SK-N-SH (cell line): ENCODE data around the gene COL23A1. TPM values are rescaled to one million over a fixed set of nuclear protein-coding genes. Genes with fewer than 3 reads are reported as not detected.

Experiments
- CTCF ChIA-PET: fragments of 300-600, 350-600 bp; formaldehyde crosslinking; extraction: SDS; loops from one replicate; lab custom pipeline; 2021; lab: Yijun Ruan, JAX
- POLR2A ChIA-PET: fragments of 350-600 bp; sonication (Branson Sonifier 250); formaldehyde crosslinking; extraction: SDS; loops from one replicate; lab custom pipeline; 2020; ENCODE audit warnings: antibody characterized with exemption, inconsistent platforms; lab: Yijun Ruan, JAX
- DNase-seq: peaks from one replicate; pipeline ENCODE4 v3.0.0; 2012
- H2AFZ ChIP-seq: fragments of 200-600 bp; sonication (generic); 2 replicates; pipeline ENCODE4 v1.8.1; 2016; ENCODE audit warnings: antibody characterized with exemption, mild to moderate bottlenecking, low read depth
- H3F3A ChIP-seq: fragments of 200-600 bp; sonication (generic); replicated peaks from 2 replicates; pipeline ENCODE3; 2016; ENCODE audit warnings: antibody characterized with exemption, mild to moderate bottlenecking; ENCODE audit not compliant: insufficient read depth
- H3K27ac ChIP-seq, 2 experiments: fragments of 200-500 bp in 1 of 2; fragments of 200-600 bp in 1 of 2; sonication (Bioruptor generic) in 1 of 2; sonication (generic), shearing (Covaris generic) in 1 of 2; 2 replicates each; pipeline versions ENCODE4 v1.5.1 to v1.6.1; 2014 to 2016; ENCODE audit warnings: low read depth in 2 of 2, inconsistent platforms in 1 of 2, low read length in 1 of 2, mild to moderate bottlenecking in 1 of 2, mixed read lengths in 1 of 2
- H3K27me3 ChIP-seq: fragments of 200-600 bp; sonication (generic), shearing (Covaris generic); 2 replicates; pipeline ENCODE4 v1.6.1; 2016; ENCODE audit warnings: mixed run types; ENCODE audit not compliant: insufficient read depth
- H3K36me3 ChIP-seq, 2 experiments: fragments of 200-500 bp in 1 of 2; fragments of 200-600 bp in 1 of 2; sonication (Bioruptor generic) in 1 of 2; sonication (generic) in 1 of 2; replicated peaks in 1 of 2; 2 replicates each; pipeline versions ENCODE3 to v1.5.1; 2014 to 2016; ENCODE audit warnings: low read length in 1 of 2, mild to moderate bottlenecking in 1 of 2; ENCODE audit not compliant: insufficient read depth in 2 of 2, control insufficient read depth in 1 of 2
- H3K4me1 ChIP-seq, 2 experiments: fragments of 200-500 bp in 1 of 2; fragments of 200-600 bp in 1 of 2; sonication (Bioruptor generic) in 1 of 2; sonication (generic), shearing (Covaris generic) in 1 of 2; 2 replicates each; pipeline versions ENCODE4 v1.5.1 to v1.6.1; 2014 to 2016; ENCODE audit warnings: low read depth in 1 of 2, low read length in 1 of 2, mixed run types in 1 of 2; ENCODE audit not compliant: insufficient read depth in 2 of 2, control insufficient read depth in 1 of 2
- H3K4me2 ChIP-seq: fragments of 200-600 bp; sonication (generic), shearing (Covaris generic); 2 replicates; pipeline ENCODE4 v1.6.1; 2017; ENCODE audit warnings: mixed run types
- H3K4me3 ChIP-seq, 2 experiments: fragments of 200-500 bp in 1 of 2; fragments of 200-600 bp in 1 of 2; sonication (Bioruptor generic) in 1 of 2; sonication (generic), shearing (Covaris generic) in 1 of 2; 2 replicates each; pipeline versions ENCODE4 v1.5.1 to v1.8.1; 2014 to 2016; ENCODE audit warnings: low read depth in 2 of 2, inconsistent platforms in 1 of 2, low read length in 1 of 2, mild to moderate bottlenecking in 1 of 2, mixed read lengths in 1 of 2, moderate library complexity in 1 of 2
- H3K79me2 ChIP-seq: fragments of 200-600 bp; sonication (generic); 2 replicates; pipeline ENCODE4 v1.8.1; 2017; ENCODE audit warnings: mild to moderate bottlenecking; ENCODE audit not compliant: insufficient read depth
- H3K9ac ChIP-seq: fragments of 200-600 bp; sonication (generic); 2 replicates; pipeline ENCODE4 v1.6.1; 2017; ENCODE audit warnings: mixed run types
- H3K9me2 ChIP-seq: fragments of 200-600 bp; sonication (generic); 2 replicates; pipeline ENCODE4 v1.6.1; 2017; ENCODE audit warnings: mixed run types
- H3K9me3 ChIP-seq: fragments of 200-600 bp; sonication (generic); 2 replicates; pipeline ENCODE4 v1.6.1; 2017; ENCODE audit warnings: mixed run types, mild to moderate bottlenecking, moderate library complexity
- H4K20me1 ChIP-seq: fragments of 200-600 bp; sonication (generic); 2 replicates; pipeline ENCODE4 v1.6.1; 2017; ENCODE audit warnings: mild to moderate bottlenecking, mixed run types; ENCODE audit not compliant: insufficient read depth
- CHD2 ChIP-seq: fragments of 150-350 bp; IDR thresholded peaks from 2 replicates; pipeline ENCODE4 v1.6.1; 2018; ENCODE audit warnings: low read length; ENCODE audit not compliant: partially characterized antibody
- EP300 ChIP-seq, 2 experiments: IDR thresholded peaks; 2 replicates each; pipeline versions ENCODE4 v1.4.0 to v1.6.1; 2012; ENCODE audit warnings: borderline replicate concordance in 1 of 2, low read depth in 1 of 2, low read length in 1 of 2
- EZH2phosphoT487 ChIP-seq: fragments of 200-600 bp; sonication (generic); IDR thresholded peaks from 2 replicates; pipeline ENCODE4 v1.6.1; 2017; ENCODE audit warnings: low read depth, mixed run types, mild to moderate bottlenecking, antibody characterized with exemption, moderate library complexity, borderline replicate concordance
- FOSL2 ChIP-seq: IDR thresholded peaks from 2 replicates; pipeline ENCODE4 v1.4.0; 2012; ENCODE audit warnings: low read depth, mild to moderate bottlenecking, moderate library complexity, borderline replicate concordance
- GABPA ChIP-seq: IDR thresholded peaks from 2 replicates; pipeline ENCODE4 v1.4.0; 2012; ENCODE audit warnings: low read depth, mild to moderate bottlenecking
- IRF3 ChIP-seq: fragments of 150-350 bp; IDR thresholded peaks from 2 replicates; pipeline ENCODE4 v1.6.1; 2016; ENCODE audit warnings: mild to moderate bottlenecking, low read depth, low read length
- JUND ChIP-seq: IDR thresholded peaks from 2 replicates; pipeline ENCODE4 v1.4.0; 2012
- MEF2A ChIP-seq: IDR thresholded peaks from 2 replicates; pipeline ENCODE4 v1.4.0; 2012; ENCODE audit warnings: low read depth, borderline replicate concordance
- NFIC ChIP-seq: IDR thresholded peaks from 2 replicates; pipeline ENCODE4 v1.4.0; 2012; ENCODE audit warnings: borderline replicate concordance
- NRF1 ChIP-seq: IDR thresholded peaks from 2 replicates; pipeline ENCODE4 v1.6.1; 2012; ENCODE audit warnings: low read depth, mild to moderate bottlenecking, low read length
- PBX3 ChIP-seq: IDR thresholded peaks from 2 replicates; pipeline ENCODE4; 2012
- POLR2AphosphoS5 ChIP-seq: IDR thresholded peaks from 2 replicates; pipeline ENCODE4 v1.6.1; 2012; ENCODE audit warnings: low read depth, low read length
- RCOR1 ChIP-seq: fragments of 150-350 bp; IDR thresholded peaks from 2 replicates; pipeline ENCODE4 v1.6.1; 2017; ENCODE audit warnings: antibody characterized with exemption, low read length
- RFX5 ChIP-seq: IDR thresholded peaks from 2 replicates; pipeline ENCODE4 v1.6.1; 2012; ENCODE audit warnings: mild to moderate bottlenecking, improper control_type of control experiment, low read length
- SIN3A ChIP-seq: IDR thresholded peaks from 2 replicates; pipeline ENCODE4 v1.6.1; 2012; ENCODE audit warnings: low read depth, mild to moderate bottlenecking, low read length, moderate library complexity, borderline replicate concordance
- TAF1 ChIP-seq: IDR thresholded peaks from 2 replicates; pipeline ENCODE4 v1.6.1; 2012; ENCODE audit warnings: low read depth, mild to moderate bottlenecking, low read length, moderate library complexity, borderline replicate concordance
- TEAD4 ChIP-seq: IDR thresholded peaks from 2 replicates; pipeline ENCODE4 v1.4.0; 2012; ENCODE audit warnings: mild to moderate bottlenecking, borderline replicate concordance; ENCODE audit not compliant: insufficient read depth
- USF2 ChIP-seq: fragments of 150-350 bp; IDR thresholded peaks from 2 replicates; pipeline ENCODE4 v1.6.1; 2017; ENCODE audit warnings: antibody characterized with exemption, low read length, low read depth, borderline replicate concordance
- YY1 ChIP-seq: IDR thresholded peaks from 2 replicates; pipeline ENCODE4 v1.4.0; 2012; ENCODE audit warnings: low read depth, mild to moderate bottlenecking
- WGBS: methylation state at CpG from one replicate; pipeline ENCODE4 v1.1.6; 2017; ENCODE audit warnings: low lambda C conversion rate; 5-methylcytosine and 5-hydroxymethylcytosine counted together
- polyA plus RNA-seq, 3 experiments: library from polyadenylated mRNA; depleted of rRNA; stranded (reverse); fragments of >200 nt; gene quantifications; 2 replicates each; pipeline ENCODE4 v1.2.3, GENCODE V29; 2012
- TF ChIP-seq, protein P1 (sequence below): fragments of 200-600 bp; sonication (generic); IDR thresholded peaks from 2 replicates; pipeline ENCODE4 v1.6.1; 2017; ENCODE audit warnings: antibody characterized with exemption, mild to moderate bottlenecking, moderate library complexity
- TF ChIP-seq, protein P2 (sequence below): IDR thresholded peaks from 2 replicates; pipeline ENCODE4 v1.4.0; 2012; ENCODE audit warnings: low read depth, borderline replicate concordance

The COL23A1 gene
- polyA plus RNA-seq, 1 of the 3 experiments (the other 2 are of a cell fraction) = 0.10 TPM

DNA sequence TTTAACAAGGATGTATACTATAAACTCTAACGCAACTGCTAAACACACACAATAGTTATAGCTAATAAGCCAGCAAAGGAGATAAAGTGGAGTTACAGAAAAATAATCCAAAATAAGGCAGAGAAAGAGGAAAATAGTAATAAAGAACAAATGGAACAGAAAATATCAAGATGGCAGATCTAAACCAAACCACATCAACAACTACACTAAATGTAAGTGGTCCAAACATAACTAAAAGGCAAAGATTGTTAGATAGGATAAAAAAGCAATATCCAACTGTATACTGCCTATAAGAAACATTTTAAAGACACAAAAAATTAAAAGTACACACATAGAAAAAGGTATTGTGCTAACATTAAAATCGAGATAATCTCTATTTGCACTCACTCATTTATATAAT, 5.6 kb upstream of the COL23A1 start:
- H3K9me3 ChIP-seq = peaks cover 7% of the 10 kb centered on the region; the same call in 1 of the 2 replicates
- peaks cover 2 to 40% of the 10 kb centered on the region in 2 experiments for H3K36me3 ChIP-seq
- DNase-seq = no peak
- peaks cover 0 to 4% of the 10 kb centered on the region in 2 experiments; a peak in 1 of 4 replicates for H3K4me1 ChIP-seq
- H3F3A ChIP-seq = no peaks in the 10 kb centered on the region
- no peak for TF ChIP-seq RFX5
- no peak for TF ChIP-seq IRF3
- TF ChIP-seq, protein P1, sequence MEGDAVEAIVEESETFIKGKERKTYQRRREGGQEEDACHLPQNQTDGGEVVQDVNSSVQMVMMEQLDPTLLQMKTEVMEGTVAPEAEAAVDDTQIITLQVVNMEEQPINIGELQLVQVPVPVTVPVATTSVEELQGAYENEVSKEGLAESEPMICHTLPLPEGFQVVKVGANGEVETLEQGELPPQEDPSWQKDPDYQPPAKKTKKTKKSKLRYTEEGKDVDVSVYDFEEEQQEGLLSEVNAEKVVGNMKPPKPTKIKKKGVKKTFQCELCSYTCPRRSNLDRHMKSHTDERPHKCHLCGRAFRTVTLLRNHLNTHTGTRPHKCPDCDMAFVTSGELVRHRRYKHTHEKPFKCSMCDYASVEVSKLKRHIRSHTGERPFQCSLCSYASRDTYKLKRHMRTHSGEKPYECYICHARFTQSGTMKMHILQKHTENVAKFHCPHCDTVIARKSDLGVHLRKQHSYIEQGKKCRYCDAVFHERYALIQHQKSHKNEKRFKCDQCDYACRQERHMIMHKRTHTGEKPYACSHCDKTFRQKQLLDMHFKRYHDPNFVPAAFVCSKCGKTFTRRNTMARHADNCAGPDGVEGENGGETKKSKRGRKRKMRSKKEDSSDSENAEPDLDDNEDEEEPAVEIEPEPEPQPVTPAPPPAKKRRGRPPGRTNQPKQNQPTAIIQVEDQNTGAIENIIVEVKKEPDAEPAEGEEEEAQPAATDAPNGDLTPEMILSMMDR = no peak
- no peak for TF ChIP-seq POLR2AphosphoS5
- no peak for TF ChIP-seq CHD2
- no peak for TF ChIP-seq NFIC
- CTCF ChIA-PET = interaction anchor here (0.6 to 11.7 kb wide), 3 partner anchors 313 to 360 kb away, joined by 3 to 265 read pairs (median 147); partner anchors contain the start of gene PHYKPL
- H3K9ac ChIP-seq = no peak overlapping the region
- H3K79me2 ChIP-seq = no peaks in the 10 kb centered on the region
- no peak overlapping the region for H3K4me3 ChIP-seq
- no peaks in the 10 kb centered on the region for H4K20me1 ChIP-seq
- no peak overlapping the region for H3K27ac ChIP-seq
- no peak overlapping the region for H2AFZ ChIP-seq
- no peak overlapping the region for H3K4me2 ChIP-seq
- POLR2A ChIA-PET = no interaction called here
- 54% methylated on average over 2 of the region's 2 CpGs for WGBS
- H3K27me3 ChIP-seq = no peaks in the 10 kb centered on the region
- H3K9me2 ChIP-seq = no peaks in the 10 kb centered on the region

- Histone ChIP-seq H3K27me3 (no peaks in the 10 kb centered on the region), H3K4me3 (no peak overlapping the region), H3K27ac (no peak overlapping the region), H3K79me2 (no peaks in the 10 kb centered on the region), H3F3A (no peaks in the 10 kb centered on the region), H3K4me1 (peaks cover 0 to 4% of the 10 kb centered on the region in 2 experiments; a peak in 1 of 4 replicates), H2AFZ (no peak overlapping the region), H3K9me3 (peaks cover 7% of the 10 kb centered on the region; the same call in 1 of the 2 replicates), H3K9ac (no peak overlapping the region), H3K36me3 (peaks cover 0 to 34% of the 10 kb centered on the region in 2 experiments), H3K4me2 (no peak overlapping the region), H3K9me2 (no peaks in the 10 kb centered on the region), H4K20me1 (no peaks in the 10 kb centered on the region)
- ChIA-PET POLR2A (no interaction called here), CTCF (interaction anchor here (0.6 to 11.7 kb wide), 3 partner anchors 312 to 360 kb away, joined by 3 to 265 read pairs (median 147); partner anchors contain the start of gene PHYKPL)
- TF ChIP-seq EZH2phosphoT487 (no peak), SIN3A (no peak), TAF1 (no peak), NRF1 (no peak), IRF3 (no peak), EP300 (IDR thresholded peaks at IDR 0.05; ENCODE audit: borderline replicate concordance in 1 of 2, low read depth in 1 of 2, low read length in 1 of 2) (no peak), GABPA (no peak), CHD2 (no peak), POLR2AphosphoS5 (no peak), TEAD4 (no peak), RCOR1 (no peak), MEF2A (no peak), YY1 (no peak), USF2 (no peak), PBX3 (no peak), FOSL2 (no peak), JUND (no peak)
- TF ChIP-seq, protein P2, sequence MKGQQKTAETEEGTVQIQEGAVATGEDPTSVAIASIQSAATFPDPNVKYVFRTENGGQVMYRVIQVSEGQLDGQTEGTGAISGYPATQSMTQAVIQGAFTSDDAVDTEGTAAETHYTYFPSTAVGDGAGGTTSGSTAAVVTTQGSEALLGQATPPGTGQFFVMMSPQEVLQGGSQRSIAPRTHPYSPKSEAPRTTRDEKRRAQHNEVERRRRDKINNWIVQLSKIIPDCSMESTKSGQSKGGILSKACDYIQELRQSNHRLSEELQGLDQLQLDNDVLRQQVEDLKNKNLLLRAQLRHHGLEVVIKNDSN = no peak
- no peak for DNase-seq
Measured at GRCh38 chr5:178595150-178595549, 5.0 kb upstream of the COL23A1 start.
